HG02970 (cell line): ENCODE results near the gene CTSK.
"Not testable (repeated sequence)": the region's sequence is repeated elsewhere in the genome, so short reads cannot be mapped to it uniquely, and the experiment has no call there.

Source experiments
- ATAC-seq: cut with Tn5 transposase; IDR thresholded peaks from one replicate; pipeline ENCODE4 v1.9.1; 2021; ENCODE audit warnings: mild to moderate bottlenecking, moderate library complexity, moderate number of reproducible peaks; ENCODE audit not compliant: unreplicated experiment, low FRiP score

Gene CTSK

GRCh38 chr1:150808121-150808520 lies at the start of gene CTSK:
TSS of gene CTSK (minus strand) at chr1:150808260. CDS start at chr1:150806805, 1,455 bp downstream.
- no peak for ATAC-seq

DNA sequence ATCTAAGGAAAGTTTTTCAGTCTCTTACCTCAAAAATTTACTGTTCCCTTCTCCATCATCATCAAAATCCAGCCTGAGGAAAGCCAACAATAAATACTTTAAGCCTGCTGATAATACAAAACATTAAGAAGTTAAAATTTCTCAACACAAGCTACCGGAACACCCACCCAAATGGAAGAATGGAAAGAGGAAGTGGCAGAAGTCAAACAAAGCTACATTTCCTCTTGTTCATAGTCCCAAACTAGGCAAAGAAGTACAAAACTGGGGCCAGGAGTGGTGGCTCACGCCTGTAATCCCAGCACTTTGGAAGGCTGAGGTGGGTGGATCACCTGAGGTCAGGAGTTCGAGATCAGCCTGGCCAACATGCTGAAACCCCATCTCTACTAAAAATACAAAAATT lies 44.7 kb upstream of the CTSK start:
- ATAC-seq, result not testable (repeated sequence)

- not testable (repeated sequence) for ATAC-seq
Observed at GRCh38 chr1:150850801-150851362, 42.8 kb upstream of the CTSK start.

DNA sequence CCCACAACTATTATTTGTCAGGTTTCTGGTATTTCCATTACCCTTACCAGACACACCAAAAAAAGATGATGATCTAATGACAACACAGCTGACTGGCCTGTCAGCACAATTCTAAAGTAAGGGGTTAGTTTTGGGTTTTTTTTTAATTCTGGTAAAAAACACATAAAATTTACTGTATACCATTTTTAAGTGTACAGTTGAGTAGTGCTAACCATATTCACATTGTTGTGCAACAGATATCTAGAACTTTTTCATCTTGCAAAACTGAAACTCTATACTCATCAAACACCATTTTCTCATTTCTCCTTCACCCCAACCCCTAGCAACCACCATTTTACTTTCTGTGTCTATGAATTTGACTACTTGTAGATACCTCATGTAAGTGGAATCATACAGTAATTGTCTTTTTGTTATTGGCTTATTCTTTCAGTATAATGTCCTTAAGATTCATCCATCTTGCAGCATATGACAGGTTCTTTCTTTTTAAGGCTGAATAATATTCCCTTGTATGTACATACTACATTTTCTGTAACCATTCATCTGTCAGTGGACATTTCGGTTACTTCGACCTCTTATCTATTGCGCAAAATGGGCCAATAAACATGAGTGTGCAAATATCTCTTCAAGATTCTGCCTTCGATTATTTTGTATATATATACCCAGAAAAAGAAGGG lies 38.5 kb upstream of the CTSK start:
- no peak for ATAC-seq

DNA sequence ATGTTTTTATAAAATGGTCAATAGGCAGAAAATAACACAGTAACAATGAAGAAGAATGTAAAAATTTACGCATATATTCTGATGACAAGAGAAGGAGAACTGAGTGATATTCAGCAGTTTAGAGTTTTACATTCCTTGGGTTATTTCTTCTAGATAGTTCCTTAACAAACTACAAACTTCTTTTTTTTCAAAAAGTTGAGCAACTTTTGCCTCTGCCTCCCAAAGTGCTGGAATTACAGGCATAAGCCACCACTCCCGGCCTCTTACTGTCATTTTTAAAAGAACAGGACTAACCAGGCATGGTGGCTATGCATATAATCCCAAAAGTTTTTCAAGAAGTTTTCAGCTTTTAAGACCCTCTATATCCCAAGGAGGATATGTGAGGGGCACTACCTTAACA lies 35.4 kb upstream of the CTSK start:
- ATAC-seq, result no peak

DNA sequence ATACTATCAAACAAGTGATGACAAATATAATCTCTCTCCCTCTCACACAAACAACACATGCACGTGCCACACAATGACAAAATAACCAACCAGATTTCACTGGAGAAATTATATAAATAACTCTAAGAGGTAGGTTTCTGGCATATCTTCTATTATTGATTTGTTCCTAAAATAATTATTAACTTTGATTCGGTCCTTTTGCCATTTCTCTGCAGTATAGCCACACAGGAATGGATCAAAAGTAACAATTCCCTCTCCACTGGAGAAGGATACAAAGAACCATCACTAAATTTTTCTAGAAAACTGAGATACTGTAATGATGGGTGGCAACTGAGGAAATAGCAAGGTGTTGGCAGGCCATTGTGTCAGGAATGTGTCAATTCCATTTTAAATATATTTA lies 34.9 kb upstream of the CTSK start:
- ATAC-seq, result no peak

DNA sequence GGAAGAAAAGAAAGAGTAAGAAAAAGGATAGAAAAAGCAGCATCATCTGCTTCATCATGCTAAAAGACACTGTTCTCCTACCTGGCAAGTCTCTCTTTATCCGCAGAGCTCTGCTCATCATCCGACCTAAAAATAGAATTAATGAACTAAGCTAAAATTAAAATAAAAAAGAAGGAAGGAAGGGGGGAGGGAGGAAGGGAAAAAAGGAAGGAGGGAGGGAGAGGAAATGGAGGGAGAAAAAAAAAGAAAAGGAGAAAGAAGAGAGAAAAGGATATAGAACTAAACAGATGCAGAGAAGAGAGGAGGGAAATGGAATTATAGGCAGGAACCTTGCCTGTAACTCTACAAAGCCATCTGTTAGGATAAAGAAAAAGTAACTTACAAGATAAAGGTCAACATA lies 34.3 kb upstream of the CTSK start:
- no peak for ATAC-seq

GRCh38 chr1:150841626-150842025 lies 33.6 kb upstream of the CTSK start:
- ATAC-seq, result no peak

- not testable (repeated sequence) for ATAC-seq
Observed at GRCh38 chr1:150840850-150841249, 32.8 kb upstream of the CTSK start.

DNA sequence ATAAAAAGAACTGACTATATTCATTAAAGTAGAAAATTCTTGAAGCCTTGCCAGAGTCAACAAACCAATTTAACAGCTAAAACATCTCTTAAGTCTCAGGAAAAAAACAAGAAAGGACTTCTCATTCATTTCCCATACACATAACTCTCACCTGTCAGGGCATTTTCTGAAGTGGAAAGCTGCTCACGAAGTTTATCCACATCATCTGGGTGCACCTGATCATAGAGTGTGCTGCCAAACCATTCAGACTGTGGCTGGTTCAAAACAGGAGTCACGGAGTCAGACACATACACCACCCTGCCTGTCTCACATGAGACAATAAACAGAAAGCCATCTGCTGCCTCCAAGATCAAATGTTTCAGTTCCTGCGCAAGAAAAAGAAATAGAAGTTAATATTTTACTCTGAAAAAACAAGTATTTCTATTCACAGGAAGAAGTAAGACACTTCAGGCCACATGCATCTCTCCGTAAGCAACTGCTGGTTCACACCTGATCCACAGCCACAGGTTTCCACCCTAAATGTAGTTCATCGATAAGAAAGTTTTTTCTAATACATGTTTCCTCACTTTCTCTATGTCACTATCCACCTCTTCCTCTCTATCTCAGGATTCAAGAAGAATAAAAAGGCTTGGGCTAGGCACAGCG lies 28.2 kb upstream of the CTSK start:
- peak; percentile 86 for ATAC-seq

DNA sequence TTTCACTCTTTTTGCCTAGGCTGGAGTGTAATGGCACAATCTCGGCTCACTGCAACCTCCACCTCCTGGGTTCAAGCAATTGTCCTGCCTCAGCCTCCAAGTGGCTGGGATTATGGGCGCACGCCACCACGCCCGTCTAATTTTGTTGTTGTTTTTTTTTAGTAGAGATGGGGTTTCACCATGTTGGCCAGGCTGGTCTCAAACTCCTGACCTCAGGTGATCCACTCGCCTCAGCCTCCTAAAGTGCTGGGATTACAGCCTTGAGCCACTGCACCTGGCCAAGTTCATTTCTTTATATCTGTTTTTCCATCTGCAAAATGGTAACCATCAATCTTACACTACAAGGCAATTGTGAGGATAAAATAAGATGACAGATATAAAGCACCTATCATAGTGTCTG lies 25.9 kb upstream of the CTSK start:
- not testable (repeated sequence) for ATAC-seq

GRCh38 chr1:150832597-150832996 lies 24.5 kb upstream of the CTSK start:
- ATAC-seq, result no peak

GRCh38 chr1:150829751-150830150 lies 21.7 kb upstream of the CTSK start:
- no peak for ATAC-seq

DNA sequence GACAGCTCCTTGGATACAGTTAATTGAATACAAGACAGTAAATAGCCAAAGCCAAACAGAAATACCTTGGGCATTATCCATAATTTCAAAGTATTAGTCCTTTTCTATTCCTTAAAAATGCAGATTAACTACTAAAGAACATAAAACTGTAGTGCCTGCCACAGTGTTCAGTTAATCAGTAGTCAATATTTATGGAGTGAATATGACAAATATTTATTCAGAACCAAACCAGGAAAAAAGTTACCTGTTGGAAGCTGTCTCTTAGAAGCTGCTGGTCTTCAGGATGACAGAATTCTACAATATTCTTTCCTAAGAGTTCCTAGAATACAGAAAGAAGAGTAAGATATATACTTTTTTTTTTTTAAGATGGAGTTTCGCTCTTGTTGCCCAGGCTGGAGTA lies 18.2 kb upstream of the CTSK start:
- ATAC-seq, result no peak

DNA sequence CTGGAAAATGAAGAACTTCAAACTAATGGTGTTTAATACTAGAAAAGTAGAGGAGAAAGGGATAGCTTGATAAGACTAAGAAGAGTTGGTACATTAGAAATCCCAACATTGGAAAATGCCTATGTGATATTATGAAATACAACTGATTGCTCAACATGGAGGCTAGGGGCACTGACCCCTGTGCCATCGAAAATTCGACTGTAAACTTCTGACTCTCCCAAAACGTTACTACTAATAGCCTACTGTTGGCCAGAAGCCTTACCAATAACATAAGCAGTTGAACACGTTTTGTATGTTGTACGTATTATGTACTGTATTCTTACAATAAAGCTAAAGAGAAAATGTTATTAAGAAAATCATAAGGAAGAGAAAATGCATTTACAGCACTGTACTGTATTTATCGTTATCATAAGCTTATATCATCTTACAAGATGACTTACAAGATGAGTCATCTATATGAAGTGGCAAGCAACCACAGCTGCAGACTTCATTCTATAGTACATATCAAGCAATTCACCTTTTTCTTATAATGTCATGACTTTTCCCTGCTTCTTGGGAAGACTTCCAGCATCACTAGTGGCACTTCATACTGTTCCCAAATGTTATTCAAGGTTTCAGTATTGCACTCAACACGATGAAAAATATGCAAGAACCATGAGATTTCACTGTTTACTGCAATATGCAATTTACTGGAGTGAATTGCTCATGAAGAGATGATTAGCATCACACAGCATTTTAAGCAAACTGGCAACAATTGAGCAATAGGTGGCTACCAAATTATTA lies 12.9 kb upstream of the CTSK start:
- ATAC-seq, result no peak

GRCh38 chr1:150815871-150816270 lies 7.8 kb upstream of the CTSK start:
- no peak for ATAC-seq

- ATAC-seq, result no peak
Observed at GRCh38 chr1:150813028-150813707, 5.1 kb upstream of the CTSK start.

- ATAC-seq, result no peak
Observed at GRCh38 chr1:150810958-150811659, 3.0 kb upstream of the CTSK start.

DNA sequence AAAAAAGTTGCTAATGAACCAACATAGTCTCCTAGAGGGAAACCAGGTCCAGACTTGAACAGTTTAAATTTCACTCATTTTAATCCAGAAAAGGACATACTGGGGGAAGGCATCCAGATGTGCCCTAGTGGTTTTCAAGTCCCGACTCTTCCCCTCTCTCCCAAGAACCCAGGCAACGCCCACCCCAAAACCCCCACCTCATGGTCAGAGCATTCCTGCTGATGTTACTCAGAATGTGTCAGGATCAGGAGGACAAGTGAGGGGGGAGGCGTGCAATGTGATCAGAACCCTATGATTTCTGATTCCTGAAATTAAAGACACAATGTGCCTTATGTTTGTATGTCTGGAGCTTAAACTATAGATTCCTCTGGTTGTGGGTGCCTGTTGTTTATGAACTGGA lies 1.6 kb upstream of the CTSK start:
- ATAC-seq, result no peak

DNA sequence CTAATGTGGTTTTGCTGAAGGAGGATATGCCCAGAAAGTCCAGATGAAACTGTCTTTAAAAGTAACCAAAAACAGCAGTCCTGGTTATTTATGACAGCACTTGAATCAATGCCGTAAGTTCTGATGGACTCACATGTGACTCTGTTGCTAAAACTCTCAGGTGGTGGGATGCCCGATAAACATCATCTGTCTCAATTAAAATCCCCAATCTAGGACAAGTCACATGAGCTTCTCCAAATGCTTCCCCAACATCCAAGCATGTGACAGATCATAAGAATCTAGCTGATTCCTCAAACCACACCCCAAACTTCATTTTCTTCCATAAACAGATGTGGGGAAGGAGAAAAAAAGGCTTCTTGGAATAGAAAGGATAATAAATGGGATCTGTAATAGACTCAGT lies 786 bp upstream of the CTSK start:
- no peak for ATAC-seq
